ENCODE results near the gene CUL9.

Gene CUL9

GRCh38 chr6:43216200-43216599 lies 34.2 kb downstream of the CUL9 start:
- Histone ChIP-seq H3K4me2 (ENCODE audit: low read depth, low read length) (no peak overlapping the region), H2AFZ (ENCODE audit: low read length) (no peak overlapping the region)

GRCh38 chr6:43217351-43217750 lies 35.4 kb downstream of the CUL9 start:
- H3K27ac ChIP-seq (ENCODE audit: low read length): no peak overlapping the region
- H3K4me2 ChIP-seq (ENCODE audit: low read depth, low read length): no peak overlapping the region
- H3F3A ChIP-seq (ENCODE audit: insufficient read depth, low read length): no peaks in the 10 kb centered on the region
- no peaks in the 10 kb centered on the region for H3K79me2 ChIP-seq (ENCODE audit: low read length)
- H2AFZ ChIP-seq (ENCODE audit: low read length): no peak overlapping the region
- no peaks in the 10 kb centered on the region for H3K9me3 ChIP-seq (replicated peaks; ENCODE audit: insufficient read depth, low read length)
- no peak for TF ChIP-seq EZH2phosphoT487 (IDR thresholded peaks at IDR 0.05; ENCODE audit: low read length)
- no peak for TF ChIP-seq EZH2 (optimal IDR thresholded peaks at IDR 0.05; ENCODE audit: low read depth, low read length)
- no peak for TF ChIP-seq CTCF (IDR thresholded peaks at IDR 0.05; ENCODE audit: low read length)
- H3K27me3 ChIP-seq (replicated peaks; ENCODE audit: insufficient read depth, low read length): no peaks in the 10 kb centered on the region
- no peak for DNase-seq
- H3K4me3 ChIP-seq (ENCODE audit: low read length): no peak overlapping the region
- H4K20me1 ChIP-seq (ENCODE audit: insufficient read depth, low read length): no peaks in the 10 kb centered on the region
- no peak overlapping the region for H3K9ac ChIP-seq (ENCODE audit: low read length)
- no peaks in the 10 kb centered on the region for H3K36me3 ChIP-seq (replicated peaks; ENCODE audit: insufficient read depth, low read length)
- no peaks in the 10 kb centered on the region for H3K4me1 ChIP-seq (ENCODE audit: low read length)
- H3K9me2 ChIP-seq (replicated peaks; ENCODE audit: insufficient read depth, low read length): no peaks in the 10 kb centered on the region

More at GRCh38 chr6:43216200-43216599, 34.2 kb downstream of the CUL9 start:
- H4K20me1 ChIP-seq (ENCODE audit: insufficient read depth, low read length): no peaks in the 10 kb centered on the region
- TF ChIP-seq EZH2phosphoT487 (IDR thresholded peaks at IDR 0.05; ENCODE audit: low read length) (no peak), EZH2 (optimal IDR thresholded peaks at IDR 0.05; ENCODE audit: low read depth, low read length) (no peak), CTCF (IDR thresholded peaks at IDR 0.05; ENCODE audit: low read length) (no peak)
- H3F3A ChIP-seq (ENCODE audit: insufficient read depth, low read length): no peaks in the 10 kb centered on the region
- H3K9ac ChIP-seq (ENCODE audit: low read length): no peak overlapping the region
- no peaks in the 10 kb centered on the region for H3K9me2 ChIP-seq (replicated peaks; ENCODE audit: insufficient read depth, low read length)
- H3K27me3 ChIP-seq (replicated peaks; ENCODE audit: insufficient read depth, low read length): no peaks in the 10 kb centered on the region
- no peak overlapping the region for H3K27ac ChIP-seq (ENCODE audit: low read length)
- H3K36me3 ChIP-seq (replicated peaks; ENCODE audit: insufficient read depth, low read length): no peaks in the 10 kb centered on the region
- no peaks in the 10 kb centered on the region for H3K4me1 ChIP-seq (ENCODE audit: low read length)
- DNase-seq: no peak
- H3K4me3 ChIP-seq (ENCODE audit: low read length): no peak overlapping the region
- H3K79me2 ChIP-seq (ENCODE audit: low read length): no peaks in the 10 kb centered on the region
- no peaks in the 10 kb centered on the region for H3K9me3 ChIP-seq (replicated peaks; ENCODE audit: insufficient read depth, low read length)

GRCh38 chr6:43219119-43219518 lies 37.1 kb downstream of the CUL9 start:
- H3K9ac ChIP-seq (ENCODE audit: low read length): no peak overlapping the region
- H3K9me3 ChIP-seq (replicated peaks; ENCODE audit: insufficient read depth, low read length): no peaks in the 10 kb centered on the region
- H3F3A ChIP-seq (ENCODE audit: insufficient read depth, low read length): no peaks in the 10 kb centered on the region
- H3K79me2 ChIP-seq (ENCODE audit: low read length): no peaks in the 10 kb centered on the region
- H2AFZ ChIP-seq (ENCODE audit: low read length): no peak overlapping the region
- no peak overlapping the region for H3K4me3 ChIP-seq (ENCODE audit: low read length)
- H3K36me3 ChIP-seq (replicated peaks; ENCODE audit: insufficient read depth, low read length): no peaks in the 10 kb centered on the region
- DNase-seq: no peak
- H3K9me2 ChIP-seq (replicated peaks; ENCODE audit: insufficient read depth, low read length): no peaks in the 10 kb centered on the region
- no peaks in the 10 kb centered on the region for H4K20me1 ChIP-seq (ENCODE audit: insufficient read depth, low read length)
- H3K4me1 ChIP-seq (ENCODE audit: low read length): peaks cover 4% of the 10 kb centered on the region
- TF ChIP-seq EZH2 (optimal IDR thresholded peaks at IDR 0.05; ENCODE audit: low read depth, low read length) (no peak), CTCF (IDR thresholded peaks at IDR 0.05; ENCODE audit: low read length) (no peak), EZH2phosphoT487 (IDR thresholded peaks at IDR 0.05; ENCODE audit: low read length) (no peak)
- no peaks in the 10 kb centered on the region for H3K27me3 ChIP-seq (replicated peaks; ENCODE audit: insufficient read depth, low read length)
- H3K4me2 ChIP-seq (ENCODE audit: low read depth, low read length): no peak overlapping the region
- H3K27ac ChIP-seq (ENCODE audit: low read length): no peak overlapping the region
